OCI-LY1 (cell line): ENCODE measurements around the gene CAV3.

Experiments
- H2AFZ ChIP-seq: fragments of 200-600 bp; sonication (generic), shearing (Covaris generic); 2 replicates; pipeline ENCODE4 v1.6.0; 2014; ENCODE audit warnings: antibody characterized with exemption, mild to moderate bottlenecking, low read length
- H3F3A ChIP-seq: fragments of 200-600 bp; sonication (generic), shearing (Covaris generic); 2 replicates; pipeline ENCODE4 v1.6.0; 2014; ENCODE audit warnings: mild to moderate bottlenecking, antibody characterized with exemption, low read length, moderate library complexity; ENCODE audit not compliant: insufficient read depth
- H3K27ac ChIP-seq: fragments of 200-600 bp; sonication (generic); 2 replicates; pipeline ENCODE4 v1.5.1; 2014; ENCODE audit warnings: low read length, mixed run types, mild to moderate bottlenecking, low read depth; ENCODE audit not compliant: poor library complexity, severe bottlenecking
- H3K27me3 ChIP-seq: fragments of 200-600 bp; sonication (generic); 2 replicates; pipeline ENCODE4 v1.6.0; 2014; ENCODE audit warnings: antibody characterized with exemption, mild to moderate bottlenecking, low read length, moderate library complexity; ENCODE audit not compliant: insufficient read depth
- H3K36me3 ChIP-seq: fragments of 200-600 bp; sonication (generic); 2 replicates; pipeline ENCODE4 v1.6.1; 2014; ENCODE audit warnings: mild to moderate bottlenecking, antibody characterized with exemption, low read length, moderate library complexity, mixed read lengths; ENCODE audit not compliant: insufficient read depth
- H3K4me1 ChIP-seq: fragments of 200-600 bp; sonication (generic); 2 replicates; pipeline ENCODE4 v1.5.1; 2014; ENCODE audit warnings: mild to moderate bottlenecking, low read length, moderate library complexity; ENCODE audit not compliant: insufficient read depth, severe bottlenecking
- H3K4me2 ChIP-seq: fragments of 200-600 bp; sonication (generic), shearing (Covaris generic); 2 replicates; pipeline ENCODE4 v1.6.1; 2014; ENCODE audit warnings: low read length
- H3K4me3 ChIP-seq: fragments of 200-600 bp; sonication (generic); 2 replicates; pipeline ENCODE4 v1.5.1; 2014; ENCODE audit warnings: low read length, low read depth, mild to moderate bottlenecking, mixed read lengths; ENCODE audit not compliant: poor library complexity, severe bottlenecking
- H3K79me2 ChIP-seq: fragments of 200-600 bp; shearing (Covaris generic); 2 replicates; pipeline ENCODE4 v1.6.1; 2016; ENCODE audit warnings: mixed run types, low read length, mixed read lengths; ENCODE audit not compliant: insufficient read depth
- H3K9ac ChIP-seq: fragments of 200-600 bp; sonication (generic), shearing (Covaris generic); 2 replicates; pipeline ENCODE4 v1.6.1; 2014; ENCODE audit warnings: mild to moderate bottlenecking, low read length, mixed read lengths
- H3K9me2 ChIP-seq: fragments of 200-600 bp; sonication (generic), shearing (Covaris generic); 2 replicates; pipeline ENCODE4 v1.6.1; 2014; ENCODE audit warnings: low read depth, mild to moderate bottlenecking, low read length, mixed read lengths
- H3K9me3 ChIP-seq: fragments of 200-600 bp; shearing (Covaris generic); 2 replicates; pipeline ENCODE4 v1.6.1; 2014; ENCODE audit warnings: low read length, mixed read lengths
- H4K20me1 ChIP-seq: fragments of 200-600 bp; sonication (generic), shearing (Covaris generic); 2 replicates; pipeline ENCODE4 v1.6.0; 2016; ENCODE audit warnings: mild to moderate bottlenecking, low read length; ENCODE audit not compliant: insufficient read depth
- CTCF ChIP-seq: fragments of 200-600 bp; sonication (generic), shearing (Covaris generic); IDR thresholded peaks from 2 replicates; pipeline ENCODE4 v1.5.1; 2017; ENCODE audit warnings: mild to moderate bottlenecking, antibody characterized with exemption, low read length, moderate library complexity, mixed read lengths
- EZH2 ChIP-seq: fragments of 200-600 bp; sonication (generic), shearing (Covaris generic); IDR thresholded peaks from 2 replicates; pipeline ENCODE4 v1.8.0; 2017; ENCODE audit warnings: borderline replicate concordance, mixed run types, mild to moderate bottlenecking, antibody characterized with exemption, low read length, moderate library complexity, mixed read lengths

CAV3 gene

GRCh38 chr3:8727605-8728512 lies 5.7 kb upstream of the CAV3 start:
- TF ChIP-seq CTCF (no peak), EZH2 (no peak)
- no peak overlapping the region for H3K4me2 ChIP-seq
- H3K4me3 ChIP-seq = no peak overlapping the region
- no peaks in the 10 kb centered on the region for H3K27me3 ChIP-seq
- H2AFZ ChIP-seq = no peak overlapping the region
- H3K9me2 ChIP-seq = no peaks in the 10 kb centered on the region
- H4K20me1 ChIP-seq = no peaks in the 10 kb centered on the region
- no peaks in the 10 kb centered on the region for H3K36me3 ChIP-seq
- no peaks in the 10 kb centered on the region for H3K4me1 ChIP-seq
- no peaks in the 10 kb centered on the region for H3F3A ChIP-seq
- H3K9ac ChIP-seq = no peak overlapping the region
- H3K27ac ChIP-seq = no peak overlapping the region
- H3K79me2 ChIP-seq = no peaks in the 10 kb centered on the region
- no peaks in the 10 kb centered on the region for H3K9me3 ChIP-seq

GRCh38 chr3:8729479-8729878 lies 4.1 kb upstream of the CAV3 start:
- H3K79me2 ChIP-seq = no peaks in the 10 kb centered on the region
- no peak overlapping the region for H2AFZ ChIP-seq
- H3K9ac ChIP-seq = no peak overlapping the region
- H3K4me1 ChIP-seq = no peaks in the 10 kb centered on the region
- H3K27me3 ChIP-seq = no peaks in the 10 kb centered on the region
- H3K4me2 ChIP-seq = no peak overlapping the region
- H3K27ac ChIP-seq = no peak overlapping the region
- H3K9me2 ChIP-seq = no peaks in the 10 kb centered on the region
- no peaks in the 10 kb centered on the region for H3K9me3 ChIP-seq
- no peaks in the 10 kb centered on the region for H4K20me1 ChIP-seq
- no peak overlapping the region for H3K4me3 ChIP-seq
- TF ChIP-seq EZH2 (no peak), CTCF (no peak)
- no peaks in the 10 kb centered on the region for H3K36me3 ChIP-seq
- no peaks in the 10 kb centered on the region for H3F3A ChIP-seq

GRCh38 chr3:8730656-8731055 lies 2.9 kb upstream of the CAV3 start:
- Histone ChIP-seq H2AFZ (no peak overlapping the region), H3F3A (no peaks in the 10 kb centered on the region), H3K4me2 (no peak overlapping the region), H3K27ac (no peak overlapping the region), H3K79me2 (no peaks in the 10 kb centered on the region), H3K9ac (no peak overlapping the region), H3K4me1 (no peaks in the 10 kb centered on the region), H3K9me3 (no peaks in the 10 kb centered on the region), H3K36me3 (no peaks in the 10 kb centered on the region), H3K4me3 (no peak overlapping the region), H4K20me1 (no peaks in the 10 kb centered on the region), H3K27me3 (no peaks in the 10 kb centered on the region), H3K9me2 (no peaks in the 10 kb centered on the region)
- TF ChIP-seq CTCF = no peak
- TF ChIP-seq EZH2 = no peak
